Duodenal mucosa (tissue), 2 donors: ENCODE measurements around the gene NTRK2.

Experiments used
- H3K27ac ChIP-seq: one replicate; pipeline ENCODE4 v1.7.0; 2013; ENCODE audit warnings: low read depth, low read length
- H3K27me3 ChIP-seq, 2 donors: one replicate each; pipeline ENCODE4 v1.7.0; 2013; ENCODE audit warnings: low read length in 2 of 2, control low read depth in 1 of 2; ENCODE audit not compliant: insufficient read depth in 2 of 2, control insufficient read depth in 1 of 2
- H3K36me3 ChIP-seq, 2 donors: one replicate each; pipeline ENCODE4 v1.7.0; 2013; ENCODE audit warnings: low read length in 2 of 2, control low read depth in 1 of 2; ENCODE audit not compliant: insufficient read depth in 2 of 2, control insufficient read depth in 1 of 2
- H3K4me1 ChIP-seq, 2 donors: one replicate each; pipeline ENCODE4 v1.7.0; 2013; ENCODE audit warnings: low read length in 2 of 2, control low read depth in 1 of 2; ENCODE audit not compliant: insufficient read depth in 2 of 2, control insufficient read depth in 1 of 2
- H3K4me3 ChIP-seq, 2 donors: one replicate each; pipeline ENCODE4 v1.7.0; 2013; ENCODE audit warnings: low read length in 2 of 2, low read depth in 1 of 2
- H3K9ac ChIP-seq, 2 donors: one replicate each; pipeline ENCODE4 v1.7.0; 2013; ENCODE audit warnings: low read length in 2 of 2, low read depth in 1 of 2
- H3K9me3 ChIP-seq, 2 donors: one replicate each; pipeline ENCODE4 v1.7.0; 2013; ENCODE audit warnings: low read length in 2 of 2, control low read depth in 1 of 2; ENCODE audit not compliant: control insufficient read depth in 1 of 2

NTRK2 gene

DNA sequence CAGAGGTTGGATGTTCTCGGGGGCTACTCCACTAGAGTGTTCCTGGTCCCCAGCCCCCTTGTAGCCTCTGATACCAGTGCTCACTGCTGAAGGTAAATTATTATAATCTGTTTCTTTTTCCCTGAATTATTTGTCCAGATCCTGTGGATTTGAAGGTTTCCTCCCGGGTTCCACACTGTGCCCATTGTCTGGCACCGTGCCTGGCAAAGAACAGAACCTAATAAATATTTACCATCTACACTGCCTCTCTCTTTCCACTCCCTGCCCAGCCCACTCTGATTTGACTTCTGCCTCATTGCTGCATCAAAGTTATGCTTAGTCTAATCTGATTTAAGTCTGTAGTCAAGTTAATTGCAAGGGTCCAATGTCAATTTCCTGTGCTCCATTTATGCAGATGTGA, 322.9 kb downstream of the NTRK2 start:
- Histone ChIP-seq H3K36me3 (no peaks in the 10 kb centered on the region), H3K4me3 (no peak overlapping the region)

DNA sequence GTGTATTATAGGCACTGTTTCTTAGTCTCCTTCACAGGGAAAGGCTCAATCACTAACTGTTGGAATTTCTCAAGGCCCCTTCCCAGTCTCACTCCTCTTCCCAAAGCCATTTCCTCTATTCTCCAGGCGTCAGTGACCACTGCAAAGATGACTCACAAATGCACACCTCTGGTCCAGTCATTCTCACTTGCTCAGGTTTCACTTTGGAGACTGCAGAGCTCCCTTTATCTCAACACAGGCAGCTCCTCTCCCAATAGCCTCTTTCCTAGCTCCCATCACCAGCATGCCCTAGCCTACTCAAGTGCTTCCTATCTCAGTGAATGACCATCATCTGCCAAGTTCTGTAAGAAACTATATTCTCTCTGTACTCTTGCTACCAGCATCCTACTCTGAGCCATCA, 323.6 kb downstream of the NTRK2 start:
- Histone ChIP-seq H3K4me1 (no peaks in the 10 kb centered on the region), H3K9me3 (no peaks in the 10 kb centered on the region), H3K36me3 (no peaks in the 10 kb centered on the region), H3K9ac (no peak overlapping the region), H3K27me3 (no peaks in the 10 kb centered on the region), H3K4me3 (no peak overlapping the region), H3K27ac (no peak overlapping the region)

More for the DNA sequence above, 322.9 kb downstream of the NTRK2 start:
- Histone ChIP-seq H3K27ac (no peak overlapping the region), H3K9me3 (no peaks in the 10 kb centered on the region), H3K27me3 (no peaks in the 10 kb centered on the region), H3K9ac (no peak overlapping the region), H3K4me1 (no peaks in the 10 kb centered on the region)

DNA sequence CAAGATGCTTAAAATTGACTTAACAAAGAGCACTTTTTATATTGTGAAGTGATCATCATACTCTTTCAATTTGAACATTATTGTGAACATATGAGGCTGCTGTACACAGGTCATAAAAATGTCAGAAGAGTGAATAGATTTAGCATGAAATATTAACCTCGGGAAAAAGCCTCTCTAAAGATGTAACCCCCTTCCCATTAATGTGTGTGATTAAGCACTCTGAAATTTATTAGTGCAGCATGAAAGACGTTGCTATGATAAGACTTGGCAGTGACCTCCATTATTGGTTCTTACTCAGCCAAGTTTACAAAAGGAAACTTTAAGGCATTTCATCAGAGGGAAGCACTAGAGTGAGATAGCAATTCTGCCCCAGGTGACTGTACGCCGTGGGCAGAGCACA, 326.5 kb downstream of the NTRK2 start:
- no peaks in the 10 kb centered on the region for H3K36me3 ChIP-seq
- H3K4me1 ChIP-seq, result no peaks in the 10 kb centered on the region
- no peak overlapping the region for H3K9ac ChIP-seq
- H3K27me3 ChIP-seq, result no peaks in the 10 kb centered on the region
- no peak overlapping the region for H3K27ac ChIP-seq
- peaks cover 0 to 3% of the 10 kb centered on the region in 2 donors for H3K9me3 ChIP-seq
- no peak overlapping the region for H3K4me3 ChIP-seq

DNA sequence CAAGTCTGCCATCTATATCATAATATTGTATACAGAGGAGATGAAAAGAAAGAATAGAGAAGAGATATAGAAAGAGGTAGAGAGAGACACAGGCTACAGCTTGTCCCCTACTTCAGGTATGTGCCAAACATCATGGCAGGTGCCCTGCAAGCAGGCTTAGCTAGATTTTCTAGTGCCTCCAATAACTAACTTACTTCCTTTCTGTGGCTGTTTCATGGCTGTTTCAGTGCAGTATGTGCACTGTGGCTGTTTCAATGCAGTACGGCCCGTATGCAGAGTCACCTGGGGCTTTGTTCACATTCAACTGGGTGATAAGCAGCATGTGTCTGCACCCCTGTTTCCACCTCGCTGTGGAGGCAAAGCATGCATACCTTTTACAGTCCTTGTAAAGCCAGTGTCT, 327.2 kb downstream of the NTRK2 start:
- Histone ChIP-seq H3K27me3 (no peaks in the 10 kb centered on the region), H3K9me3 (peaks cover 0 to 3% of the 10 kb centered on the region in 2 donors), H3K9ac (no peak overlapping the region), H3K36me3 (no peaks in the 10 kb centered on the region), H3K27ac (no peak overlapping the region), H3K4me3 (no peak overlapping the region), H3K4me1 (no peaks in the 10 kb centered on the region)

DNA sequence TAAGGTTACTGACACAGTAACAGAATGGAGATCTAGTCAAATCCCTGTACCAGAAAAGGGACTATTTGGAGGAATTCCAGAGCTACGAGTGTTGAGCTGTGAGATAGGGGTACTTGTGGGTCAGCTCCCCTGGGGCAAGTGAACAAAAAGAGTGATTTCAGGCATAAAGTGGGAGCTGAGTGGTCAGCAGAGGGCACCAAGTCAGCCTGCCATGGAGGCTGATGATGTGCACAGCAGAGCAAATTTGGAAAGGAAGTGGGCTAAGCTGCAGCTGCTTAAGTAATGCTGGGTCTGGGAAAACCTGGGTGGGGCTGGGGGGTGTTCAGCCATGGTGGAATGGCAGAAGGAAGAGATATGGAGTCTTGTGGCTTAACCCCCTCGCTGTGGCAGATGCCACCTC, 327.9 kb downstream of the NTRK2 start:
- H3K36me3 ChIP-seq, result no peaks in the 10 kb centered on the region
- no peak overlapping the region for H3K9ac ChIP-seq
- H3K4me1 ChIP-seq, result no peaks in the 10 kb centered on the region
- peaks cover 0 to 3% of the 10 kb centered on the region in 2 donors for H3K9me3 ChIP-seq
- H3K27ac ChIP-seq, result no peak overlapping the region
- H3K27me3 ChIP-seq, result no peaks in the 10 kb centered on the region
- no peak overlapping the region for H3K4me3 ChIP-seq

DNA sequence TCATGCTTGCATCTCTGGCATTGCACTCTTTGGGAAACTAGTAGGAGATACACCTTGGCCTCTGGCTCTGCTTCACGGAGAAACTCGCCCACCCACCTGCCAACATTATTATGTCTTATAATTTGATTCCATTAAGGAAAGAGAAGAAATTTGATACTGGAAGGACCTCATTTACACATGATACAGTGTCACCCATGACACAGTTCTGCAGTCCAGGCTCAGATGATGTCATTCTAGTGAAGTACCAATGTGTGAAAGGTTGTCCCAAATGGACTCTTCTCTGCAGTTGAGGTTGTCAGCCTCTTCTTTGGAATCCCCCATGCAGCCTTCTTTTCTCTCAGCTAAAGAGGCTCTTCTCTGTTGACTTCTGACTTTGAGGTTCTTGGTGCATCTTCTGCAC, 329.1 kb downstream of the NTRK2 start:
- Histone ChIP-seq H3K4me1 (no peaks in the 10 kb centered on the region), H3K27ac (no peak overlapping the region), H3K9ac (no peak overlapping the region)

DNA sequence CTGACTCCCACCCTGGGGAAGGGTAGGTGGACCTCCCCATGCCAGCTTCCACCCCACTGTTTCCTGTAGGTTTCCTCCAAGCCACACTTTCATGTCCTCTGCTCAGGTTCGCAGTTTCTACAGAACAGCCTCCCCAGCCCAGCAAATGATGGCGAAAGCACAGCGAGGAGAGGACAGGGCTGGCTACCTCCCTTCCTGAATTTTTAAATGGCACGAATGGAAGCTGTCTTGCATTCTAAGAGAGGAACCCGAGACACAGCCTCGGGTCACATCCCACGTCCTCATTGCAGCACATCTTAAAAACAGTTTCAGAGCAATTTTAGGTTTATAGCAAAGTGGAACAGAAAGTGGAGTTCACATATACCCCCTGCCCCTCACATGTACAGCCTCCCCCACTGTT, 330.3 kb downstream of the NTRK2 start:
- H3K4me3 ChIP-seq, result no peak overlapping the region
- no peaks in the 10 kb centered on the region for H3K4me1 ChIP-seq
- H3K9ac ChIP-seq, result no peak overlapping the region

More for the DNA sequence above, 329.1 kb downstream of the NTRK2 start:
- H3K36me3 ChIP-seq, result no peaks in the 10 kb centered on the region
- H3K9me3 ChIP-seq, result peaks cover 0 to 3% of the 10 kb centered on the region in 2 donors
- no peak overlapping the region for H3K4me3 ChIP-seq
- H3K27me3 ChIP-seq, result no peaks in the 10 kb centered on the region

DNA sequence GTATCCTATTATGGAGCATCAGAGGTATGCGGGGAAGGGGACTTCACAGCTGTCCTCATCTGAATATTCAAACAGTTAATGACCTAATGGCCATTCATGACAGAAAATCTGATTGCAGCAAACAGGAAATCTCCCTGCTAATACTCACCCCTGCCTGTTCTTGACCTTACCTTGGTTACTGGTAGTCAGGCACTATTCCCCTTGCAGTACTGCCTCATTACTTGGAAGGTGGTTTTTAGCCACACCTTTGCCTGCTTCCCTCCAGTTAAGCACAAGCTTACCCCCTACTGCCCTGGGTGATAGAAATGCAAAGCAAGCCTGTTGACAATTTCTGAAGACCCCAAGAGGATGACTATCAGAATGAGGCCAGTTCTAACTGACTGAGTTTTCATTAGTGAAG, 332.4 kb downstream of the NTRK2 start:
- H3K4me3 ChIP-seq, result no peak overlapping the region
- no peak overlapping the region for H3K27ac ChIP-seq
- no peaks in the 10 kb centered on the region for H3K27me3 ChIP-seq
- no peak overlapping the region for H3K9ac ChIP-seq
- peaks cover 0 to 3% of the 10 kb centered on the region in 2 donors for H3K9me3 ChIP-seq
- H3K36me3 ChIP-seq, result no peaks in the 10 kb centered on the region
- H3K4me1 ChIP-seq, result no peaks in the 10 kb centered on the region

More for the DNA sequence above, 330.3 kb downstream of the NTRK2 start:
- no peak overlapping the region for H3K27ac ChIP-seq
- H3K36me3 ChIP-seq, result no peaks in the 10 kb centered on the region
- no peaks in the 10 kb centered on the region for H3K27me3 ChIP-seq
- H3K9me3 ChIP-seq, result peaks cover 0 to 3% of the 10 kb centered on the region in 2 donors

DNA sequence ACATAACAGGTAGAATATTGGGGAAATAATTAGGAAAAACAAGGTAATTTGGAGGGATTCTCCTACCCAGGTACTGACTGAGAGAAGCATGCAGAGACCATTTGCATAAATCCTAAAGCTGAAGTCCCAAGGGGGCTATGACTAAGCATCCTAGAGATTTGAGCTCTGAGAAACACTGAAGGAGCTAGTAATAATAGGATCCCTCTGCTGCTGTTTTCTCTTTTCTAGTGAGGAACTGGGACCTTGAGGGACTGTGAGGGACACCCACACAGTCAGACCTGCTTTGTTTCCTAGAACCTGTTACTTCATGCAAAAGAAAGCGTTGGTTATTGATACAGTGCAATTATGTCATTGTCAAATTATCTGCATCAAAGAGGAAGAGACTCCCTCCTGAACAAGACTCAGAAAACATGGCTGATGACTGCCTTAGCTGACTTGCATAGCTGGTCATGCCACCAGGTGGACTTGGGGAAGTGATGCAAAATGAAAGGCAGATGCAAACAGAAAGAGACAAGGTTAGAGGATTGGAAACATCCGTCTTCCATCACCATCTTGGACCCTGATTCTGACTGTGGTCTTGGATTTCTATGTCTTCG, 335.4 kb downstream of the NTRK2 start:
- Histone ChIP-seq H3K27me3 (no peaks in the 10 kb centered on the region), H3K9me3 (peaks cover 0 to 3% of the 10 kb centered on the region in 2 donors), H3K27ac (no peak overlapping the region), H3K4me3 (no peak overlapping the region), H3K4me1 (no peaks in the 10 kb centered on the region), H3K9ac (no peak overlapping the region), H3K36me3 (no peaks in the 10 kb centered on the region)

DNA sequence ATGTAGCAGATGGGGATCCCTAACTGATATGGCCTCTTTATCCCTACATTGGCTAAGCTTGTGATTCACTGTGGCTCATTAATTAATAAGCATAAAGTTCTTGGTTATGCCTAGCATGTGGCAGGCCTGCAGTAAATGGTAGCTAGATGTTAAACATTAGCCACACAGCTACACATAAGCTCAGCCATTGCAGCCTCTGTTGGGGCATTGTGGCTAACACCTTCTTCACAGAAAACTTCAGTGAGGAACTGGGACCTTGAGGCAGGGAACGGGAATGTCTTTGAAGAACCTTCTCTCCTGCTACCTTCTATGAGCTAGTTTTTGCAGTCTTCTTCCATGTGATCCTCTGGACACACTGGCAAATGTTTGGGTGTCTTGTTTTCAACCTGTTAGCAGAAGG, 338.2 kb downstream of the NTRK2 start:
- Histone ChIP-seq H3K27me3 (no peaks in the 10 kb centered on the region), H3K9me3 (no peaks in the 10 kb centered on the region), H3K36me3 (no peaks in the 10 kb centered on the region), H3K4me3 (no peak overlapping the region), H3K27ac (no peak overlapping the region), H3K4me1 (no peaks in the 10 kb centered on the region), H3K9ac (no peak overlapping the region)

DNA sequence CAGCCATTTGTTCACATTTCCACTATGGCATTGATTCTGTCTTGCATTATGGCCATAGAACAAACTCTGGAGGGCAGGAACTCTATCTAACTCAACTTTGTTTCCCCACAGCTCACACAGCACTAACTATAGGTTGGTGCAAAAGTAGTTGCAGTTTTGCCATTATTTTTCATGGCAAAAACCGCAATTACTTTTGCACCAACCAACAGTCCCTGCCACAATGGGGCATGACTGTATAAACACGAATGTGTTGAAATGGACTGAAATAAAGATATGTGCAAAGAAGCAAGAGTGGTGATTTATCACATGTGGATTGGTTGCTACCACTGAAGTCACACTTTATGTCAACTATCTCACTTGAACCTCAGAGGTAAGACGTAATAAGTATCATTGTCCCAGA, 338.7 kb downstream of the NTRK2 start:
- H3K27ac ChIP-seq, result no peak overlapping the region
- no peaks in the 10 kb centered on the region for H3K9me3 ChIP-seq
- no peaks in the 10 kb centered on the region for H3K4me1 ChIP-seq
- H3K4me3 ChIP-seq, result no peak overlapping the region
- no peak overlapping the region for H3K9ac ChIP-seq
- H3K36me3 ChIP-seq, result no peaks in the 10 kb centered on the region
- H3K27me3 ChIP-seq, result no peaks in the 10 kb centered on the region
